Left forelimb (tissue), 1 donor: Measurements from ENCODE around the gene B4GALT7.
"Not testable (repeated sequence)": the region's sequence is repeated elsewhere in the genome, so short reads cannot be mapped to it uniquely, and the experiment has no call there.

ENCODE experiments used
- DNase-seq: peaks from one replicate; pipeline ENCODE4 v3.0.0-alpha.2; 2018; ENCODE audit warnings: low spot score

The B4GALT7 gene, protein sequence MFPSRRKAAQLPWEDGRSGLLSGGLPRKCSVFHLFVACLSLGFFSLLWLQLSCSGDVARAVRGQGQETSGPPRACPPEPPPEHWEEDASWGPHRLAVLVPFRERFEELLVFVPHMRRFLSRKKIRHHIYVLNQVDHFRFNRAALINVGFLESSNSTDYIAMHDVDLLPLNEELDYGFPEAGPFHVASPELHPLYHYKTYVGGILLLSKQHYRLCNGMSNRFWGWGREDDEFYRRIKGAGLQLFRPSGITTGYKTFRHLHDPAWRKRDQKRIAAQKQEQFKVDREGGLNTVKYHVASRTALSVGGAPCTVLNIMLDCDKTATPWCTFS

DNA sequence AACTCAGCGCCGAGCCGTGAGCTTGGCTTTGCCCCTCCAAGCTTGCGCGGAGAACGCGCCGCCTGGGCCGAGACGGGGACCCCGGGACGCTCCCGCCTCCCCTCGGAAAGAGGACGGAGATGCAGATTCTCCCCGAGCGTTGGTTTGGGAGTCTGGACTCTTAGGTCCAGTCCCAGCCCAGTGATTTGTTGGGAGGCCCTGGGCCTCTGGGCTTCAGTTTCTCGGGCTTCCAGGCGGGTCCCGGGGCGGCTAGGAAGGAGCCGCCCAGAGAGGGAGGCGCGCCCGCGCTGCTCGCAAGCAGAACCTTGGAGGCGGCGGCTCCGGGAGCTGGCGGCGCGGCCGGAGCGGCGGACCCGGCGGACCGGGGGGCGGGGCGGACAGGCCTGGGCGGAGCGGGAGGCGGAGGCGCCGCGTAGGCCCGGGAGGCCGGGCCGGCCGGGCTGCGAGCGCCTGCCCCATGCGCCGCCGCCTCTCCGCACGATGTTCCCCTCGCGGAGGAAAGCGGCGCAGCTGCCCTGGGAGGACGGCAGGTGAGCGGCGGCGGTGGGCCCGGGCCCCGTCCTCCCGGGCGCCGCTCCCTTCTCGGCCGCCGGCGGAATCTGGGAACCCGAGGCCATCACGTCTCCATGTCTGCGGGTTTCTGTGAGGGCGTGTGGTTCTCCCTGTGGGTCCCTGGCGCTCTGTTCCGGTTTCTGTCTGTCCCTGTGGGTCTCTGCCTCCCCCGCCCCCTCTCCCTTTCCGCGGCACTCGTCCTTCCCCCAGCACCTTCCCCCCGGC, at the start of gene B4GALT7:
Gene B4GALT7 (plus strand): TSS at position 402 of the 777 bp plus-strand sequence. CDS start 79 bp downstream, at position 481.
- peak; percentile 93 for DNase-seq

DNA sequence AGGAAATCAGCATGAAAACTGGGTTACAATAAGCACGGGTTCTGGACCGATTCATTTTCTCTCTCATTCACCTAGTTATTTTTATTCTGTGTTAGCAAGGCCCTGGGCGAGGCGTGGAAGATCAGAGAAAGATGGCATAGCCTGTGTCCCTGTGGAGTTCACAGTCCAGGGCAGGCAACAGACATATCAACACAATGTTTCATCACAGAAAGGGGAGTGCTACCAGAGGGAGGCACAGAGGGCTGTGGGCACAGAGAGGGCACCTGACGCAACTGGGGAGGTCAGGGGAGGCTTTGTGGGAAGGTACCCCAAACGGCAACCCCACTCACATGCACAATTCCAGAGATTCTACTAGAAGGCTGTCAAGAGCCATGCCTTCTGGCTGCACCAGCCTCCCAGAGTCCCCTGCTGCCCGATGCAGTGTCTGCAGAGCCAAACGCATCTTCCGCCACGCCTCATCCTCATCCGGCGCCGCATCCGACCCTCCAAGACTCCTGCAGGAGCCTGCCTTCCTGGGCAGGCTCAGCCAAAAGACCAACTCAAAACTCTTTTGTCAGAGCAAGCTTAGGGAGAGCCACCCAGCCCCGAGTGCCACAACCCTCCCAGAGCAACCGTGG, 47.0 kb upstream of the B4GALT7 start:
- no peak for DNase-seq

DNA sequence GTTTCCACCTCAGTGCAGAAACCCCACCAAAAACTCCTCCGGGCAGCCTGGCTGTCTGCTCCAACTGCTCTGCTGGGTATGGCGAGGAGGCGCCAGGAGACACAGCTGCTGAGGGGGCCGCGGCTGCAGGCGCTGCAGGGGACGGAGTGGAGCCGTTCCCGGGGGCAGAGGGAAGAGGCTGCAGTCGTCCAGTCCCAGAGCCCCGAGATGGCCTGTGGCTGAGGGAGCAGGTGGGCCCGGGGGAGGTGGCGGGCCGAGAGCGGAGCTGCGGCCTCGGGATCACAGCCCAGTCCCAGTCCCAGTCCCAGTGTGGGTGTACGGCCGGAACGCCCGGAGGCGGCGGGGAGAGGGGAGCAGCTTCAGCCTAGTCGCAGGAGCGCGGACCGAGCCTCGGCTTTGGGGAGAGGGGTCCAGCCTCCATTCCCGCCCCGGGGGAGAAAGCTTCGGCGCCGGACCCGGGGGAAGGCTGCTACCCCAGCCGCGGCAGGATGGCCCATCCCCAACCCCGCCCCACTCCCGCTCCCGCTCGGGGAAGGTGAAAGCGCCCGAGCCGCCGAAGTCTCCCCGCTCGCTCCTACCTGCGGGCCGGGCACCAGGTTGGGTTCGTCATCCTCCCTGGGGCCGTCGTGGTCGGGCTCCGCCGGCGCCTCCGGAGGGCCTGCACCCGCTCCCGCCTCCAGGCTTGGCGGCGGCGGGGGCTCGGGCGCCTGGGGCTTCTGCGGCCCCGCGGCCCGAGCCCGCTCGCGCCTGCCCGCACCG, 46.1 kb upstream of the B4GALT7 start:
- DNase-seq = peak; percentile 71

DNA sequence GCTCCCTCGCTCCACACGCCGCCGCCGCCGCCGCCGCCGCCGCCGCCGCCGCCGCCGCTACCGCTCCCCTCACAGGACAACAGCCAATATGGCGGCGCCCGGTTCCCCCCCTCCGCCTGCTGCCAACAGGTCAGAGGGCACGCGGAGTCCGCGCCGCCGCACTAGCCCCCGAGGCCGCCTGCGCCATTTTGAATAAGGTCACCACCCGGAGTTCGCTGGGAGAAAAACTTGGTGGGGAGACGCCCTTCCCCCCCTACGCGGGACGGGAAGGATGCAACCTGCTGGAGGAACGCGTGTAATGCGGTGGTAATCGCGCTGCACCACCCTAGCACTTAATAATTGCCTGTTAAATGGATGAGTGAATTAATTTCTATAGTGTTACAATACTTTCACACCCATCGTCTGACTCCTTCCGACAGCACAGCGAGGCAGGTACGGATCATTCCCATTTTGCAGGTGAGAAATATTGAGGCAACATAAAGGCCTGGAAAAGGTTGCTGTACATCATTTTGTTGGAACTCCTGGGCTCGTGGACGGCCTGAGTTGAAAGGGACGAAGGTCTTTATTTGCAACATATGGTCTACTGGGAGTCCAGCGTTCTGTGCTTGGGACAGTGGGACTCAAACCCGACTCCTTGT, 45.3 kb upstream of the B4GALT7 start, which contains the start of gene FAM193B:
Gene FAM193B (minus strand): TSS at position 90 of the 638 bp plus-strand sequence. CDS start 105 bp downstream, outside the sequence.
- DNase-seq = peak; percentile 97

DNA sequence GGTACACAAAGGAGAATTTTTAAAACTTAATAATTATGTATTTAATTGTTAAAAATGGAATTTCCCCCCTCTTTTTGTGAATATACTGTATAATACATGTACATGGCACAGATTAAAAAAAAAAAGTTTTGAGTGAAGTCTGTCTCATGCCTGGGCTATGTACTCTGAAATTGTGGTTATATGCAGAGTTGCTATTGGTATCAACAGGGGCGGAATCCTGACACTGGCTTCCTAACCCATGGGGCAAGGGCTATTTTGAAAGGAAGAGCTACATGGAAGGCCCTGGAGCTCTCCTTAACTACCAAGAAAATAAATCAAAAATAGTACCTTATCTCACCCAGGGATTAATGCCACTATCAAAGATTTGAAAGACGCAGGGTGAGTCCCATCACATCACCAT, 44.7 kb upstream of the B4GALT7 start:
- DNase-seq = no peak

DNA sequence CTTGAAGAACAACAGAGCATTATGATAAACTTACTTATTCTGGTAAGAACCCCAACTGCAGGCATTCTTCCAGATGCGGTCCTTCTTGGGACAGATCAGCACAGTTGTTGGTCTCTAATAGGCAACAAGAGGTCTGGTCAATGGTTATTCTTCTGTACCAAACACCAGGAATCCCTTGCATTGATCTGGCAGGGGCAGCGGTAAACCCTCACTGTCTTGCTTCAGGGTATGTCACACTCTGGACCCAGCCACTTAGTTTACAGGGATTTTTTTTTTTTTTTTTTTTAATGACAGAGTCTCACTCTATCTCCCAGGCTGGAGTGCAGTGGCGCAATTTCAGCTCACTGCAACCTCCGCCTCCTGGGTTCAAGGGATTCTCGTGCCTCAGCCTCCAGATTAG, 44.3 kb upstream of the B4GALT7 start:
- no peak for DNase-seq

DNA sequence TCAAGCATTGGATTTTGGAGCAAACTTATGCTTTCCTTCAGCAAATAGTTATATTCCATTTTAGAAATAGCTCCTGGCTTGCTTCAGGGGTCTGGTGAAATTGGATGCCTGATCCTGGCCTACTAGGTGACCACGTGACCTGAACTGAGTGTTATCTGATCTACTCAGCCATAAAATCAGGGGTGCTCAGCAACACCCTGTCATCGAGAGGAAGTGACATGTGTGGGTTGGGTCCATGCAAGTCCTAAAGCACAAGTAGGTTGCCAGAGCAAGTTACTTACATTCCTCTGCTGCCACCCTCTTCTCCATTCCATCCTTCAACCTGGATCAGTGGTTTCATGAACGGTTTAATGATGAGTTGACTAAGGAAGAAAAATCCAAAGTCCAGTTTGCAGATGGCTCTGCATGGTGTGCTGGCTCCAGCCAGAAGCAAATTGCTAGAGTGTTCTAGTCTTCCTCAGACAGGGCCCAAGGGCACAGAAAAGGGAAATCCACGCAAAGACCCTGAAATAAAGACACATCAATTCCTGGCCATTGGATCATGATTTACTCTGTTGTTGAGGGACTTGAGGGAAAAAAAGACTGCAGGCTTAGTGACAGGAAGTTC, 42.8 kb upstream of the B4GALT7 start:
- DNase-seq = no peak

DNA sequence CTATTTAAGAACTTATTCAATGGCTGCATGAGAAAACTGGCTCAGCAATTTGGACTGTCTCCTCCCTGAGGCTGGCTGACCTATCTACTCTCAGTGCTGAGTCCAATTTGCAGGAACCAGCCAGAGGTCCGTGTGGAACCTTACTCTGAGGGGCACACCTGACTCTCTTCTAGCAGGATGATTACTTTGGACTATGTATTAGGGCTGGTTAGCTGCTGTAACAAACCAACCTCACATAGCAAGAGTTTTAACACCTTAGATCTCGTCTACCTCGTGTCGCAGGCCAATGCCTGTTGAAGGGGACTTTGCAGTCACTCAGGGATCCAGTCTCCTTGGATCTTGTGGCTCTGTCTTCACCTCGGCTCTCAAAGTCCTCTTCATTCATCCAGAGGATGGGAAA, 42.1 kb upstream of the B4GALT7 start:
- no peak for DNase-seq

DNA sequence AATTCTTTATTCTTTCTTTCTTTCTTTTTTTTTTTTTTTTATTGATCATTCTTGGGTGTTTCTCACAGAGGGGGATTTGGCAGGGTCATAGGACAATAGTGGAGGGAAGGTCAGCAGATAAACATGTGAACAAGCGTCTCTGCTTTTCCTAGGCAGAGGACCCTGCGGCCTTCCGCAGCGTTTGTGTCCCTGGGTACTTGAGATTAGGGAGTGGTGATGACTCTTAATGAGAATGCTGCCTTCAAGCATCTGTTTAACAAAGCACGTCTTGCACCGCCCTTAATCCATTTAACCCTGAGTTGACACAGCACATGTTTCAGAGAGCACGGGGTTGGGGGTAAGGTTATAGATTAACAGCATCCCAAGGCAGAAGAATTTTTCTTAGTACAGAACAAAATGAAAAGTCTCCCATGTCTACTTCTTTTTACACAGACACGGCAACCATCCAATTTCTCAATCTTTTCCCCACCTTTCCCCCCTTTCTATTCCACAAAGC, 40.4 kb upstream of the B4GALT7 start:
- DNase-seq = not testable (repeated sequence)

DNA sequence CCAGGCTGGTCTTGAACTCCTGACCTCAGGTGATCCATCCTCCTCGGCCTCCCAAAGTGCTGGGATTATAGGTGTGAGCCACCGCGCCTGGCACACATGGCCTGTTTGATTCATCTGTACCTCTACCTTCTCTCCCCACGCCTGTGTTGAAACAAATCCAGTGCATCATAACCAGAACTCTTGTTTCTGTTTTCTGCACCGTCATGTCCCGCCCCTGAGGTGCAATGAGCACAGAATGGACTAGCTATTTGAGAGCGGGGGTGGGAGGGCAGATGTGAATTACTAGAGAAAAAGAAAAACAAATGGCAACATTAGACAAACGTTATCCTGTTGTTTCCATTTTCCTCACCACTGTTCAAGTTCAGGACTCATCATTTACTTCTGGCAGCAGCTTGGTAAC, 34.9 kb upstream of the B4GALT7 start:
- DNase-seq = no peak

DNA sequence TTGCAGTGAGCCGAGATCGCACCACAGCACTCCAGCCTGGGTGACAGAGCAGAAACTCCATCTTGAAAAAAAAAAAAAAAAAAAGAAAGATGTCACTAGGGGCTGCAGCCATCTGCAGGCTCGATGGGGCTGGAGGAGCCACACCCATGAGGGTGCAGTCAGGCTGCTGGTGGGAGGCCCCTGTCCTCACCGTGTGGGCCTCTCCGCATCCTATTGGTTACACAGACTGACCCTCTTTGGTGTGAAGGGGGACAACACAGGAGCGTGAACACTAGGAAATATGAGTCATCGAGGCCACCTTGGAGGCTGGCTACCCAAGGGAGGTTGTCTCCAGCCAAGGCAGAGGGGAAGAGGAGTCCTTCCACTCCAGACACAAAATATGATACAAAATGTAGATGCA, 31.6 kb upstream of the B4GALT7 start:
- no peak for DNase-seq

DNA sequence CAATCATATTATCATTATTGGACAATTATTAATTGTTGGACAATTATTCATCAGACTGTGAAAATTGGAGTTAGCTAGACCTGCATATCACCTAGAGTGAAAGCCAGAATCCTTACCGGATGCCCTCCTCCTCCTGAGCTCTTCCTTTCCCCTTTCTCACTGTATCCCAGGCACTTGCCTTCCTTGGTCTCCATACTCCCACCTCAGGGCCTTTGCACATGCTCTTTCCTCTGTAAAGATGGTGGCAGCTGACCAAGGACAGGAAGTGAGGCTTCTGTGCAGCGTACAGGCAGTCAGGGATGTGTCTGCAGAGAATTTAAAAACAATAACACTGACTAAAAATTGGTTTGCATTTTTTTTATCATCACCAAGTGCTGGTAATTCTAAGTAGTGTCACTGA, 30.0 kb upstream of the B4GALT7 start:
- no peak for DNase-seq

DNA sequence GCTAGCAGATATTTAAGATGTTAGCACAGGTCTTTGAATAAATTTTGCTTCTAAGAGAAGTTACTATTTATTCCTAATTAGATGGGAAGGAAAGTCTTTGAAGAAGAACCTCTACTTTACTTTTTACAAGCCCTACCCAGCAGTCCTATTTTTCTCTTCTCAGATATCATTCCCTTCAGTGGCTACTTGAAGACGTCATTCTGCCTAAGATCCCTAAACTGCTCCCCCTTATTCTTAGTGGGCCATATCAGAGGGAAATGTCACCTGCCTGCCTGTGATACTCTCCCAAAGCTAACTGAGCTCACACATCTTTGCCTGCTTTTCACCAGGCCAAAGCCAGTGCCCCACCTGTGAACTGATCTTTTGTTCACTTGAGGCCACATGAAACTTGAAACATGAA, 24.4 kb upstream of the B4GALT7 start:
- no peak for DNase-seq

DNA sequence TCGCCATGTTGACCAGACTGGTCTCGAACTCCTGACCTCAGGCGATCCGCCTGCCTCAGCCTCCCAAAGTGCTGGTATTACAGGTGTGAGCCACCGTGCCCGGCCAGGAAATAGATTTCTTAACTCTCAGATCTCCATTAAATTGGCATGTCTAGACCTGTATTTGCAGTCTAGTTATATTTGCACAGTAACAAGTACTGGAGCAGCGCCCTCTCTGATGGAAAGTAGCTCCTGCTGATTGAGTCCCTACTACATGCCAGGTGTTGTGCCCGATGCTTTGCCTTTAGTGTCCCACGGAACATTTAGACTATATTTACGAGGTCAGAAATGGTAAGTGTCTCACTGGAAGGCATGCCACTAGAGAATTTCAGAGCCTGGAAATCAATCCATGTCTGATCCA, 23.8 kb upstream of the B4GALT7 start:
- no peak for DNase-seq

DNA sequence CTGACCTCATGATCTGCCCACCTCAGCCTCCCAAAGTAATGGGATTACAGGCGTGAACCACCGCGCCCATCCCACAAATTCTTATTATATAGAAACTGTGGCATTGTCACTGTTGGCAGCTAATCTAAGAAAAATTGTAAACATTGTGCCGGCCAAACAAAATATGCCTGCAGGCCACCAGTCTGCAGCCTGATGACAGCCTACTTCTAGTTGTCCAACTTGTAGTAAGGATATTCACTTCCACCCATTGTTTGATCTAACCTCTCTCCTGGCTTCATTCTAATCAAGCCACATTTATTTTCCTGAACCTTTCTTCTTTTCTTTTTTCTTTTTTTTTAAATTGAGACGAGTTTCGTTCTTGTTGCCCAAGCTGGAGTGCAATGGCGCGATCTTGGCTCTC, 21.6 kb upstream of the B4GALT7 start:
- DNase-seq = no peak

DNA sequence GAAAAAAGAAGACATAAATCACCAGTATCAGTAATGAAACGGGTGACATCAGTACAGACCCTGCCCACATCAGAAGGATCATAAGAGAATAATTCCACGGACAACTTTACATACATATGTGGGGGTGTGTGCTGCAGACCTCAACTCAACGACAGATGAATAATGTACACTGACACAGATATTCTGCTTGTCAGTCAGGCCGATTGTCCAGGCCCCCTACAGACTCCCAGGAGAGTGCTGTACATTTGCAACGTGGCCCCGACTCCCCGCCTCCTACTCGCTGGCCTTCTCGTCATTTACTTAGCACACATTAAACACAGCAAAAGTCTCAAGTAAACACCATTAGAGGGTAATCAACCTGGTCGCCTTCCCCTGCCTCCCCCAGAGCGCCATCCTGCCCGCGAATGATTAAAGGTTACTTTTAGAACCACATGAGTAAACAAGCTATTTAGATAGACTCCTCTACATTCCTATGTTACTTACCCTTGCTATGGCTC, 11.5 kb upstream of the B4GALT7 start:
- DNase-seq = no peak

DNA sequence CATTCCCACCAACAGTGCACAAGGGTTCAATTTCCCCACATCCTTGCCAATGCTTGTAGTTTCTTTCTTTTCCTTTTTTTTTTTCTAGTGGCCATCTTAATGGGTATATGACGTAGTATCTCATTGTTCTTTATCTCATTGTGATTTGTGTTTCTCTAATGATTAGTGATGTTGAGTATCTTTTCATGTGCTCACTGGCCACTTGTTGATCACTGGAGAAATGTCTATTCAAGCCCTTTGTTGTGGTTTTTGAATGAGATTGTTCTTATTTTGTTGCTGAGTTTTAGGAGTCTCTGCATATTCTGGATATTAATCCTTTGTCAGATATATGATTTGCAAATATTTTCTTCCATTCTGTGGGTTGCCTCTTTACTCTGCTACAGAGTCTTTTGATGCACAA, 9.5 kb upstream of the B4GALT7 start:
- DNase-seq = no peak

DNA sequence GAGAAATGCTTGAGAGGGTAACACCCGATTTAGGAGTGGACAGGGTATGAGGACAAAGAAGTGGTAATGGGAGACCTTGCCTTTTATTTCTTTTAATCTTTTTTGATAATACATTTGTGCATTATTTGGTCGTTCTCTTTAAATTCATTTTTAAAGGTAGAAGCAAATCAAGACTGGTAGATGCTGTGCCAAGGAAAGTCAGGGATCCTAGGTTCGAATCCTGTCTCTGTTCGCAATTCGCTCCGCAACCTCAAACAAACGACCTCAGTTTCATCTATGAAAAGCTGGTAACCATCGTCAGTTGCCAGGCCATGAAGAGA, 8.3 kb upstream of the B4GALT7 start:
- DNase-seq = no peak

DNA sequence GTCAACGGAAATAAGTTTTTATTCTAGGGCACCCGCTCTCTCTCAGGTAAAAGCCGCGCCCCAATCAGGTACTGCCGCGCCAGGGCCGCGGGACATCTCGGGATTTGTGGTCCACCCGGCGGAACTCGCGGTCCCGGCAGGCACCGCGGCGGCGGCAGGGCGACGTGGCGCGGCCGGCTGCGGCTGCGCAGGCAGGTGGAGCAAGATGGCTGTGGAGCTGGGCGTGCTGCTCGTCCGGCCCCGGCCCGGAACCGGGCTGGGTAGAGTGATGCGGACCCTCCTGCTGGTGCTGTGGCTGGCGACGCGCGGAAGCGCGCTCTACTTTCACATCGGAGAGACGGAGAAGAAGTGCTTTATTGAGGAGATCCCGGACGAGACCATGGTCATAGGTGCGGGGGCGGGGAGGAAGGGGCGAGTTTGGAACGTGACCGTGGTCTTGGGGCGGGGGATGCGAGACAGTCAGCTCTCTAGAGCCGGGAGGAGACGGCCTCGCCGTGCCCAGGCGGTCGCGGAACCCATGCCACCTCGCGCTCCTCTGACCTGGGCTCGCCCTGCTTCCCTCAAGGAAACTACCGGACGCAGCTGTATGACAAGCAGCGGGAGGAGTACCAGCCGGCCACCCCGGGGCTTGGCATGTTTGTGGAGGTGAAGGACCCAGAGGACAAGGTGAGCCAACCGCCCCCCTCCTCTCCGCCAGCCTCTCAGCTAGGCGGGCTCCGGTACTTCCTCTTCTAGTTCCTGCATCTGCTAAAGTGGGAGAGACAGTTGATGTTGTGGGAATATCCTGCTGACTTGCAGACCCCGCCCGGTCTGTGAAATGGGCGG, 7.7 kb upstream of the B4GALT7 start, which contains the start of gene TMED9:
Gene TMED9 (plus strand): TSS at position 194 of the 825 bp plus-strand sequence. CDS start 12 bp downstream, at position 206.
- DNase-seq = peak; percentile 93

DNA sequence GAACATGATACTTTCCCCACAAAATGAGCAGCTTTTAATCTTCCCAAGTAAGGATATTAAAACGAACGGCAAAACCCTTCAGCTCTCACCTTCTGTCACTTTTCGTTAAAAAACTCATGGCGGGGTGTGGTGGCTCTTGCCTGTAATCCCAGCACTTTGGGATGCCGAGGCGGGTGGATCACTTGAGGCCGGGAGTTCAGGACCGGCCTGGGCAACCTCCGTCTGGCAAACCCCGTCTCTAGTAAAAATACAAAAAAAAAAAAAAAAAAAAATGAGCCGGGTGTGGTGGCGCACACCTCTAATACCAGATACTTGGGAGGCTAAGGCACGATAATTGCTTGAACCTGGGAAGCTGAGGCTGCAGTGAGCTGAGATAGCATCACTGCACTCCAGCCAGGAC, 7.0 kb upstream of the B4GALT7 start:
- DNase-seq = no peak
